Esophagus mucosa (tissue), 1 donor: ENCODE results near the gene MLLT6. TPM values are rescaled to one million over a fixed set of nuclear protein-coding genes. Genes with fewer than 3 reads are reported as not detected.

ENCODE experiments used
- ATAC-seq: fragments of 200-7000 bp; cut with Tn5 transposase; one replicate; pipeline ENCODE4 v1.9.1; 2020
- total RNA-seq: library from RNA; stranded (reverse); gene quantifications from one replicate; pipeline ENCODE4 v1.2.4, GENCODE V29; 2023
- donor health status: DM: yes; HTN: yes; CAD: no.

Gene MLLT6
- total RNA-seq = 40.2 TPM

GRCh38 chr17:38704606-38705522 lies at the start of gene MLLT6:
MLLT6 (plus strand) TSS chr17:38705273; CDS start chr17:38705633, 360 bp downstream.
- ATAC-seq = peak; percentile 14

GRCh38 chr17:38656959-38657823 lies 47.9 kb upstream of the MLLT6 start:
- no peak for ATAC-seq

GRCh38 chr17:38657824-38658740 lies 47.0 kb upstream of the MLLT6 start:
- ATAC-seq = no peak

GRCh38 chr17:38658741-38659345 lies 46.2 kb upstream of the MLLT6 start:
- ATAC-seq = no peak

GRCh38 chr17:38659415-38659814 lies 45.7 kb upstream of the MLLT6 start:
- ATAC-seq = no peak

GRCh38 chr17:38660097-38661025 lies 44.7 kb upstream of the MLLT6 start:
- no peak for ATAC-seq

GRCh38 chr17:38663125-38663751 lies 41.8 kb upstream of the MLLT6 start:
- ATAC-seq = peak; percentile 62

- no peak for ATAC-seq
Measured at GRCh38 chr17:38663964-38664644, 41.0 kb upstream of the MLLT6 start.

GRCh38 chr17:38667099-38667786 lies 37.8 kb upstream of the MLLT6 start:
- peak; percentile 69 for ATAC-seq

- ATAC-seq = no peak
Measured at GRCh38 chr17:38667787-38668122, 37.3 kb upstream of the MLLT6 start.

GRCh38 chr17:38669520-38669919 lies 35.6 kb upstream of the MLLT6 start:
- ATAC-seq = no peak

- no peak for ATAC-seq
Measured at GRCh38 chr17:38671939-38672720, 32.9 kb upstream of the MLLT6 start.

- ATAC-seq = no peak
Measured at GRCh38 chr17:38672788-38673706, 32.0 kb upstream of the MLLT6 start.

- ATAC-seq = no peak
Measured at GRCh38 chr17:38673707-38674013, 31.4 kb upstream of the MLLT6 start.

- ATAC-seq = peak; percentile 14
Measured at GRCh38 chr17:38674014-38674748, 30.9 kb upstream of the MLLT6 start.
